ENCODE results near the gene LRRC26.
A peak's percentile ranks its signal among the peaks of the same experiment; 100 is the strongest.

DNA sequence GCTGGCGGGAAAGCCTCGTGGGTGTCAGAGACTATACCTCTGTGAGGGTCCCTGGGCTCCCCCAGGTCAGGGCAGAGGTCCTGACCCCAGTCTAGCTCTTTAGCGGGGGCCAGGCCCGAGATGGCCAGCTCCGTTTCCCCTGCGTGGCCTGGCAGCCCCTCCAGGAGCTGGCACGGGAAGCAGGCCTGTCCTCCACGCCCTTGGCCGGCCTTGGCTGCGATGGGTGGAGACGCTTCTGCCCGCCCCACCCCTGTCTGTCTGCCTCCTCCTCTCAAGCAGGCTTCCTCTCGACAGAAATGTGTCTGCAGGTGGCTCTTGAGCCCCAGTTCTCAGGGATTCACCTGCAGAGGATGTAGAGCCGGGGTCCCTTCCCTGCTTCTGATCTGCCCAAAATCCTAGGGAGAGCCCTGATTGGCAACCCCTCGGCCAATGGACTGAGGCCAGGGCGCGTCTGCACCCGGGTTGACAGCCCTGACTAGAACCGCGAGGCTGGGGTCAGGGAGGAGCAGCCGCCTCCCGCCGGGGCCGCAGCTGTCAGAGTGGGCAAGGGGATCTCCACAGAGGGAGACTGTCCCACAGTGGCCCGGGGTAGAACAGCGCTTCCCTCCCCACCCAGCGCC lies 33.5 kb downstream of the LRRC26 start:
- TF ChIP-seq ZNF644 (CRISPR knock-in tag; IDR thresholded peaks at IDR 0.05; ENCODE audit: low read depth) (no peak), ZNF138 (CRISPR knock-in tag; IDR thresholded peaks at IDR 0.05; ENCODE audit: low read depth) (no peak), REST (IDR thresholded peaks at IDR 0.05; ENCODE audit: borderline replicate concordance in 1 of 2, low read depth in 1 of 2, low read length in 2 of 2) (no peak), CTCF (CRISPR knock-in tag; IDR thresholded peaks at IDR 0.05) (no peak), EZH2 (conservative IDR thresholded peaks at IDR 0.05; ENCODE audit: low read depth, low read length) (0 out of 2 replicates have a peak, but pooled peaks have one; percentile 62), NFYB (CRISPR knock-in tag; IDR thresholded peaks at IDR 0.05) (no peak), ONECUT2 (CRISPR knock-in tag; IDR thresholded peaks at IDR 0.05) (no peak), FOXK1 (CRISPR knock-in tag; IDR thresholded peaks at IDR 0.05; ENCODE audit: borderline replicate concordance, low read depth) (no peak), ZNF282 (IDR thresholded peaks at IDR 0.05; ENCODE audit: partially characterized antibody) (no peak), SUZ12 (IDR thresholded peaks at IDR 0.05; ENCODE audit: low read depth, low read length) (no peak)
- TF ChIP-seq, protein P1, sequence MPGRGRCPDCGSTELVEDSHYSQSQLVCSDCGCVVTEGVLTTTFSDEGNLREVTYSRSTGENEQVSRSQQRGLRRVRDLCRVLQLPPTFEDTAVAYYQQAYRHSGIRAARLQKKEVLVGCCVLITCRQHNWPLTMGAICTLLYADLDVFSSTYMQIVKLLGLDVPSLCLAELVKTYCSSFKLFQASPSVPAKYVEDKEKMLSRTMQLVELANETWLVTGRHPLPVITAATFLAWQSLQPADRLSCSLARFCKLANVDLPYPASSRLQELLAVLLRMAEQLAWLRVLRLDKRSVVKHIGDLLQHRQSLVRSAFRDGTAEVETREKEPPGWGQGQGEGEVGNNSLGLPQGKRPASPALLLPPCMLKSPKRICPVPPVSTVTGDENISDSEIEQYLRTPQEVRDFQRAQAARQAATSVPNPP (CRISPR knock-in tag; IDR thresholded peaks at IDR 0.05), result no peak

Measured in HepG2 (cell line).